C4-2B (cell line): Measurements from ENCODE around the gene NSF.

Experiments used
- CTCF ChIP-seq: fragments of 450-650 bp; conservative IDR thresholded peaks from 2 replicates; pipeline ENCODE4 v1.5.1; 2017; ENCODE audit warnings: mild to moderate bottlenecking
- ZFX ChIP-seq: fragments of 450-650 bp; IDR thresholded peaks from 2 replicates; pipeline ENCODE4 v1.6.1; 2017

GRCh38 chr17:46730026-46730425 is 139.6 kb downstream of the NSF start:
- no peak for TF ChIP-seq CTCF
- no peak for TF ChIP-seq ZFX
